Thyroid gland (tissue), 4 donors: ENCODE measurements around the gene MUC6. TPM values are rescaled to one million over a fixed set of nuclear protein-coding genes. Genes with fewer than 3 reads are reported as not detected.

Source experiments
- DNase-seq, 2 donors: peaks; one replicate each; pipeline ENCODE4 v3.0.0-alpha.2; 2019
- H3K27ac ChIP-seq, 3 donors: fragments of 200-600 bp; sonication (generic); 1 replicate in 2 of 3; 2 replicates in 1 of 3; pipeline ENCODE4 v1.5.1; 2016 to 2019; ENCODE audit warnings: mild to moderate bottlenecking in 1 of 3, moderate library complexity in 1 of 3
- H3K27me3 ChIP-seq: fragments of 200-600 bp; sonication (generic); one replicate; pipeline ENCODE4 v1.5.1; 2019
- H3K36me3 ChIP-seq, 2 donors: fragments of 200-600 bp; sonication (generic); one replicate each; pipeline ENCODE4 v1.5.1; 2016 to 2019
- H3K4me1 ChIP-seq, 2 donors: fragments of 200-600 bp; sonication (generic); one replicate each; pipeline ENCODE4 v1.5.1; 2017 to 2019
- H3K4me3 ChIP-seq, 3 donors: fragments of 200-600 bp; sonication (generic); replicated peaks in 1 of 3; 1 replicate in 2 of 3; 2 replicates in 1 of 3; pipeline ENCODE4 v1.5.1; 2016; ENCODE audit warnings: mild to moderate bottlenecking in 1 of 3
- H3K9me3 ChIP-seq: fragments of 200-600 bp; sonication (generic); one replicate; pipeline ENCODE4 v1.5.1; 2017
- POLR2A ChIP-seq, 2 donors: fragments of 450-650 bp; IDR thresholded peaks; one replicate each; pipeline ENCODE4 v1.6.1; 2017; ENCODE audit warnings: antibody characterized with exemption in 2 of 2, mild to moderate bottlenecking in 2 of 2, moderate library complexity in 1 of 2
- WGBS, 2 donors: methylation state at CpG; one replicate each; pipeline ENCODE4 v1.1.5; 2017; 5-methylcytosine and 5-hydroxymethylcytosine counted together
- intact Hi-C: fragments of 100-400 bp; cut with DNase I; formaldehyde crosslinking; loops from one replicate; pipeline ENCODE4 v1.15.1; 2023
- total RNA-seq, 4 donors: library from RNA; depleted of rRNA; stranded (reverse); fragments of >200 nt; gene quantifications; one replicate each; pipeline ENCODE4 v1.2.3, GENCODE V29; 2016
- TF ChIP-seq, protein P1 (sequence below), 6 experiments: fragments of 200-600 bp in 3 of 6; fragments of 450-650 bp in 3 of 6; sonication (generic) in 3 of 6; IDR thresholded peaks; one replicate each; pipeline ENCODE4 v1.5.1; 2016 to 2019; ENCODE audit warnings: antibody characterized with exemption in 6 of 6, mild to moderate bottlenecking in 2 of 6, inconsistent platforms in 1 of 6, moderate library complexity in 1 of 6

The MUC6 gene
- total RNA-seq, 4 donors from 2014 or later: not detected

DNA sequence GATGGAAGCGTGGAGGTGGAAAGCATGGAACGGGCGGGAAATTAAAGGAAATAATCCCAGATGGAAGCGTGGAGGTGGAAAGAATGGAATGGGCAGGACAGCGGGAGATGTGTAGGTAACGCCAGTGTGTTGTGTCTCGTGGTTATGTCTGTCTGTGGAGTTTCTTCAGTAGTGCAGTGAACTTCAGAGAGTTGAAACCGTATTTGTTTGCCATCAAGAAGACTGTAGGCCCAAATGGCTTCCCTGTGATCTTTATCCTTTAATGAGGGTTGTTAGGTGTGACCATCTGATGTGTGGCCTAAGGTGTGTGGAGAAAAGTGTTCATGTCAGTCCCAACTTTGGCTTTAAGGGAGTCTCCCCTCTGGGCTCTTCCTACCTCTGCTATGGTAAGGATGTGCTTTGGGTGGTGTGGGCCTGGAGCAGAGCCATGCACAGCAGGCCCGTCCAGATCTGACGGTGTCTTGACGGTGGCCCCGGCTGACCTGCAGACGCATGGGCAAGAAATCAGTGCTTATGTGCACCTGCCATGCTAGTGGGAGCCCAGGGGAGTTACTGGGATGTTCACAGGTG, 71.2 kb downstream of the MUC6 start:
- no peaks in the 10 kb centered on the region for H3K27me3 ChIP-seq
- H3K36me3 ChIP-seq: peaks cover 4 to 8% of the 10 kb centered on the region in 2 donors
- TF ChIP-seq POLR2A (IDR thresholded peaks at IDR 0.05): no peak
- TF ChIP-seq, protein P1, sequence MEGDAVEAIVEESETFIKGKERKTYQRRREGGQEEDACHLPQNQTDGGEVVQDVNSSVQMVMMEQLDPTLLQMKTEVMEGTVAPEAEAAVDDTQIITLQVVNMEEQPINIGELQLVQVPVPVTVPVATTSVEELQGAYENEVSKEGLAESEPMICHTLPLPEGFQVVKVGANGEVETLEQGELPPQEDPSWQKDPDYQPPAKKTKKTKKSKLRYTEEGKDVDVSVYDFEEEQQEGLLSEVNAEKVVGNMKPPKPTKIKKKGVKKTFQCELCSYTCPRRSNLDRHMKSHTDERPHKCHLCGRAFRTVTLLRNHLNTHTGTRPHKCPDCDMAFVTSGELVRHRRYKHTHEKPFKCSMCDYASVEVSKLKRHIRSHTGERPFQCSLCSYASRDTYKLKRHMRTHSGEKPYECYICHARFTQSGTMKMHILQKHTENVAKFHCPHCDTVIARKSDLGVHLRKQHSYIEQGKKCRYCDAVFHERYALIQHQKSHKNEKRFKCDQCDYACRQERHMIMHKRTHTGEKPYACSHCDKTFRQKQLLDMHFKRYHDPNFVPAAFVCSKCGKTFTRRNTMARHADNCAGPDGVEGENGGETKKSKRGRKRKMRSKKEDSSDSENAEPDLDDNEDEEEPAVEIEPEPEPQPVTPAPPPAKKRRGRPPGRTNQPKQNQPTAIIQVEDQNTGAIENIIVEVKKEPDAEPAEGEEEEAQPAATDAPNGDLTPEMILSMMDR (IDR thresholded peaks at IDR 0.05): no peak
- no peak overlapping the region for H3K4me3 ChIP-seq
- 89 to 93% methylated on average over 13 of the region's 13 CpGs for WGBS, 2 donors
- intact Hi-C loops: no loop called here
- no peaks in the 10 kb centered on the region for H3K9me3 ChIP-seq
- peaks cover 9 to 10% of the 10 kb centered on the region in 2 donors for H3K4me1 ChIP-seq
- DNase-seq: no peak
- H3K27ac ChIP-seq: no peak overlapping the region

DNA sequence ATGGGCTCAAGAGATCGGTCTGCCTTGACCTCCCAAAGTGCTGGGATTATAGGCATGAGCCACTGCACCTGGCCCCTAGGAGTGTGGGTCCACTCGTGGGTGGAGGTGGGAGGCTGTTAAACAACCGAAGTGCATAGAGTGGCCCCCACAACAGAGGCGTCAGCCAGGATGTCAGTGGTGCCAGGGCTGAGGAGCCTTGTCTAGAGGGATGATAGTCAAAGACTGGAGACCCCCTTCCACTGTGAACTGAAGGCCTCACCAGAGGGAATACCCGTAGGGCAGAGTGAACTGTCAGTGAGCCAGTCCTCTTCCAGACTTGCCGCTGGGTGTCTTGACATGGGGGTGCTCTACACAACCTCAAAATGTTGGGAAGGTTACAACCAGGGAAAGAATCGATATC, 72.7 kb downstream of the MUC6 start:
- 97 to 98% methylated on average over 7 of the region's 7 CpGs for WGBS, 2 donors
- no peak overlapping the region for H3K27ac ChIP-seq
- H3K36me3 ChIP-seq: peaks cover 8% of the 10 kb centered on the region in 2 donors
- no peak overlapping the region for H3K4me3 ChIP-seq
- no peak for DNase-seq
- TF ChIP-seq POLR2A (IDR thresholded peaks at IDR 0.05): no peak
- TF ChIP-seq, protein P1 (IDR thresholded peaks at IDR 0.05): no peak
- H3K27me3 ChIP-seq: no peaks in the 10 kb centered on the region
- H3K9me3 ChIP-seq: no peaks in the 10 kb centered on the region
- peaks cover 9 to 10% of the 10 kb centered on the region in 2 donors for H3K4me1 ChIP-seq
- intact Hi-C loops: no loop called here

Other genes with a start within 250 kb of the MUC6 start
- under 1 TPM in 2 of 4 donors, not detected in 2; 0.44 to 0.45 TPM for gene CEND1, start 246.6 kb downstream of the MUC6 start, total RNA-seq
- 10 to 100 TPM in 1 of 4 donors, 1 to 10 TPM in 3; 5.1 to 13.1 (median 7.8) TPM for gene SLC25A22, start 238.4 kb downstream of the MUC6 start, total RNA-seq
- gene PIDD1, start 231.5 kb downstream of the MUC6 start, total RNA-seq: 10 to 100 TPM; 11.9 to 33.2 (median 16.1) TPM
- gene RPLP2, start 226.8 kb downstream of the MUC6 start, total RNA-seq: 100 to 1,000 TPM; 172 to 526 (median 290) TPM
- 10 to 100 TPM; 35.8 to 95.0 (median 57.6) TPM for gene PNPLA2, start 217.8 kb downstream of the MUC6 start, total RNA-seq
- gene CRACR2B, start 208.8 kb downstream of the MUC6 start, total RNA-seq: 10 to 100 TPM in 2 of 4 donors, 1 to 10 TPM in 2; 4.1 to 21.2 (median 12.3) TPM
- 100 to 1,000 TPM; 135 to 326 (median 298) TPM for gene CD151, start 203.8 kb downstream of the MUC6 start, total RNA-seq
- 10 to 100 TPM; 17.9 to 89.2 (median 52.4) TPM for gene POLR2L, start 194.2 kb downstream of the MUC6 start, total RNA-seq
- 100 to 1,000 TPM in 2 of 4 donors, 10 to 100 TPM in 2; 86.1 to 127 (median 107) TPM for gene TSPAN4, start 193.9 kb downstream of the MUC6 start, total RNA-seq
- 100 to 1,000 TPM in 2 of 4 donors, 10 to 100 TPM in 2; 75.0 to 144 (median 93.8) TPM for gene CHID1, start 125.9 kb downstream of the MUC6 start, total RNA-seq
- gene AP2A2, start 110.8 kb downstream of the MUC6 start, total RNA-seq: 10 to 100 TPM; 37.2 to 67.3 (median 54.1) TPM
- not detected for gene MUC2, start 38.2 kb upstream of the MUC6 start, total RNA-seq
- not detected for gene MUC5AC, start 121.2 kb upstream of the MUC6 start, total RNA-seq
- not detected for gene MUC5B, start 186.3 kb upstream of the MUC6 start, total RNA-seq